GM19240 (cell line): ENCODE data around the gene TEX13A.

Experiments used
- DNase-seq: peaks from one replicate; pipeline ENCODE4 v3.0.0; 2011; ENCODE audit warnings: low spot score; ENCODE audit not compliant: insufficient read length

The TEX13A gene

GRCh38 chrX:105173071-105173470, 47.4 kb downstream of the TEX13A start:
- no peak for DNase-seq
